Sigmoid colon (tissue), 7 donors: ENCODE results near the gene RHOA. TPM values are rescaled to one million over a fixed set of nuclear protein-coding genes. Genes with fewer than 3 reads are reported as not detected.
"Not testable (repeated sequence)": the region's sequence is repeated elsewhere in the genome, so short reads cannot be mapped to it uniquely, and the experiment has no call there.

Source experiments
- DNase-seq: peaks from one replicate; pipeline ENCODE4 v3.0.0-alpha.2; 2019
- H3K27ac ChIP-seq, 4 donors: fragments of 200-600 bp; sonication (generic); one replicate each; pipeline ENCODE4 v1.5.1; 2016 to 2019; ENCODE audit warnings: mild to moderate bottlenecking in 1 of 4
- H3K27me3 ChIP-seq, 3 donors: fragments of 200-600 bp; sonication (generic); one replicate each; pipeline ENCODE4 v1.5.1; 2019; ENCODE audit warnings: mild to moderate bottlenecking in 1 of 3
- H3K36me3 ChIP-seq, 4 donors: fragments of 200-600 bp; sonication (generic); one replicate each; pipeline ENCODE4 v1.5.1; 2016 to 2019
- H3K4me1 ChIP-seq, 4 donors: fragments of 200-600 bp; sonication (generic); one replicate each; pipeline ENCODE4 v1.5.1; 2017 to 2019
- H3K4me3 ChIP-seq, 4 donors: fragments of 200-600 bp; sonication (generic); one replicate each; pipeline ENCODE4 v1.5.1; 2017 to 2019; ENCODE audit warnings: mild to moderate bottlenecking in 2 of 4, moderate library complexity in 1 of 4
- H3K9me3 ChIP-seq, 4 donors: fragments of 200-600 bp in 3 of 4; sonication (generic) in 3 of 4; one replicate each; pipeline versions ENCODE4 v1.5.1 to v1.6.1; 2013 to 2019
- CTCF ChIP-seq, 4 experiments: fragments of 450-650 bp in 3 of 4; fragments of 200-600 bp in 1 of 4; IDR thresholded peaks; one replicate each; pipeline ENCODE4 v1.5.1; 2016 to 2019; ENCODE audit warnings: antibody characterized with exemption in 4 of 4, mild to moderate bottlenecking in 3 of 4, moderate library complexity in 2 of 4
- EP300 ChIP-seq, 4 donors: sonication (generic); formaldehyde crosslinking; IDR thresholded peaks; one replicate each; pipeline ENCODE4 v1.6.1; 2017; ENCODE audit warnings: antibody characterized with exemption in 4 of 4
- POLR2A ChIP-seq, 2 donors: fragments of 450-650 bp; IDR thresholded peaks; one replicate each; pipeline ENCODE4 v1.6.1; 2016; ENCODE audit warnings: antibody characterized with exemption in 2 of 2, mild to moderate bottlenecking in 2 of 2, moderate library complexity in 2 of 2
- POLR2AphosphoS5 ChIP-seq, 4 donors: sonication (generic); formaldehyde crosslinking; IDR thresholded peaks; one replicate each; pipeline ENCODE4 v1.6.1; 2017; ENCODE audit warnings: antibody characterized with exemption in 4 of 4
- WGBS, 2 donors: extraction: QIAGEN DNeasy Blood & Tissue Kit; methylation state at CpG; one replicate each; pipeline ENCODE4 v1.1.7; 2013; 5-methylcytosine and 5-hydroxymethylcytosine counted together
- intact Hi-C: fragments of 100-400 bp; cut with DNase I; formaldehyde crosslinking; loops from one replicate; pipeline ENCODE4 v1.15.1; 2023
- polyA plus RNA-seq, 3 donors: library from polyadenylated mRNA; stranded (reverse); fragments of 200-250 nt; gene quantifications; one replicate each; pipeline ENCODE4 v1.2.3, GENCODE V29; 2013
- total RNA-seq, 4 donors: library from RNA; depleted of rRNA; stranded (reverse); fragments of >200 nt; gene quantifications; one replicate each; pipeline ENCODE4 v1.1.0, GENCODE V29; 2016
- donor health status: healthy with polysubstance abuse.
- donor health status: Bipolar disorder and iron deficiency.
- donor health status: healthy.

RHOA gene
- total and polyA plus RNA-seq, 7 donors, result 369 to 516 (median 421) TPM

- peaks cover 0 to 16% (median 0%) of the 10 kb centered on the region in 4 donors for H3K36me3 ChIP-seq
- TF ChIP-seq EP300 (IDR thresholded peaks at IDR 0.05) (no peak), CTCF (IDR thresholded peaks at IDR 0.05) (no peak), POLR2A (IDR thresholded peaks at IDR 0.05) (no peak), POLR2AphosphoS5 (IDR thresholded peaks at IDR 0.05) (peak in 1 of 4 donors; percentile 16)
- peak overlapping the region; percentile 66 to 95 (median 71) for H3K4me3 ChIP-seq
- H3K9me3 ChIP-seq, result no peaks in the 10 kb centered on the region
- WGBS, 2 donors, result 0 to 1% methylated on average over 33 of the region's 33 CpGs
- no peak for DNase-seq
- peak overlapping the region; percentile 95 to 99 (median 98) for H3K27ac ChIP-seq
- intact Hi-C loops, result loop anchor here (5.0 kb wide), 1 partner anchor 69 kb away; the partner anchor contains the start of gene USP4
- H3K4me1 ChIP-seq, result peaks cover 0 to 76% (median 61%) of the 10 kb centered on the region in 4 donors
- no peaks in the 10 kb centered on the region for H3K27me3 ChIP-seq
Observed at GRCh38 chr3:49410846-49411534, 786 bp downstream of the RHOA start.

- H3K27ac ChIP-seq, result peak overlapping the region; percentile 95 to 99 (median 98)
- intact Hi-C loops, result loop anchor here (5.0 kb wide), 1 partner anchor 68 kb away; the partner anchor contains the start of gene USP4
- TF ChIP-seq EP300 (IDR thresholded peaks at IDR 0.05), result no peak
- DNase-seq, result no peak
- 33 to 38% methylated on average over 4 of the region's 4 CpGs for WGBS, 2 donors
- H3K4me3 ChIP-seq, result peak overlapping the region; percentile 66 to 95 (median 71)
- H3K36me3 ChIP-seq, result peaks cover 0 to 9% (median 0%) of the 10 kb centered on the region in 4 donors
- H3K27me3 ChIP-seq, result no peaks in the 10 kb centered on the region
- H3K4me1 ChIP-seq, result peaks cover 0 to 83% (median 69%) of the 10 kb centered on the region in 4 donors
- no peaks in the 10 kb centered on the region for H3K9me3 ChIP-seq
Observed at GRCh38 chr3:49410066-49410845, 1.5 kb downstream of the RHOA start.

- WGBS, 2 donors, result 64 to 69% methylated on average over 17 of the region's 17 CpGs
- TF ChIP-seq POLR2AphosphoS5 (IDR thresholded peaks at IDR 0.05), result no peak
- no peak for TF ChIP-seq CTCF (IDR thresholded peaks at IDR 0.05)
- TF ChIP-seq POLR2A (IDR thresholded peaks at IDR 0.05), result no peak
Observed at GRCh38 chr3:49406571-49407565, 4.9 kb downstream of the RHOA start.

GRCh38 chr3:49405570-49405969 lies 6.2 kb downstream of the RHOA start:
- peaks cover 0 to 93% (median 74%) of the 10 kb centered on the region in 4 donors for H3K4me1 ChIP-seq
- H3K36me3 ChIP-seq, DNase-seq, H3K27me3 ChIP-seq, H3K9me3 ChIP-seq, H3K4me3 ChIP-seq, intact Hi-C loops: not testable (repeated sequence)
- peak overlapping the region; percentile 54 to 99 (median 71) for H3K27ac ChIP-seq
- 73 to 80% methylated on average over 9 of the region's 9 CpGs for WGBS, 2 donors

More at GRCh38 chr3:49406571-49407565, 4.9 kb downstream of the RHOA start:
- Histone ChIP-seq H3K27ac (peak overlapping the region; percentile 54 to 99 (median 71)), H3K9me3 (no peaks in the 10 kb centered on the region), H3K27me3 (no peaks in the 10 kb centered on the region), H3K36me3 (no peaks in the 10 kb centered on the region), H3K4me1 (peaks cover 0 to 81% (median 68%) of the 10 kb centered on the region in 4 donors), H3K4me3 (no peak overlapping the region)
- DNase-seq, result no peak
- intact Hi-C loops, result no loop called here

GRCh38 chr3:49403891-49404290 lies 7.9 kb downstream of the RHOA start:
- 93 to 98% methylated on average over 5 of the region's 5 CpGs for WGBS, 2 donors
- H3K27ac ChIP-seq, result no peak overlapping the region
- TF ChIP-seq POLR2AphosphoS5 (IDR thresholded peaks at IDR 0.05) (no peak), CTCF (IDR thresholded peaks at IDR 0.05) (no peak), POLR2A (IDR thresholded peaks at IDR 0.05) (no peak), EP300 (IDR thresholded peaks at IDR 0.05) (no peak)
- intact Hi-C loops, result no loop called here
- peaks cover 2 to 91% (median 66%) of the 10 kb centered on the region in 4 donors for H3K4me1 ChIP-seq
- no peaks in the 10 kb centered on the region for H3K27me3 ChIP-seq
- no peaks in the 10 kb centered on the region for H3K36me3 ChIP-seq
- no peak overlapping the region for H3K4me3 ChIP-seq
- DNase-seq, result no peak
- no peaks in the 10 kb centered on the region for H3K9me3 ChIP-seq
